ENCODE results near the gene GPR158.
A peak's percentile ranks its signal among the peaks of the same experiment; 100 is the strongest.

The GPR158 gene

GRCh38 chr10:25441270-25441669 is 266.5 kb downstream of the GPR158 start:
- no peak for DNase-seq

- DNase-seq, result no peak
Measured at GRCh38 chr10:25444266-25444665, 269.5 kb downstream of the GPR158 start.

GRCh38 chr10:25451401-25451800 is 276.6 kb downstream of the GPR158 start:
- no peak for DNase-seq

- DNase-seq, result no peak
Measured at GRCh38 chr10:25453619-25454018, 278.8 kb downstream of the GPR158 start.

- no peak for DNase-seq
Measured at GRCh38 chr10:25455980-25456567, 281.3 kb downstream of the GPR158 start.

GRCh38 chr10:25457552-25457951 is 282.8 kb downstream of the GPR158 start:
- DNase-seq, result no peak

- DNase-seq, result no peak
Measured at GRCh38 chr10:25465582-25466372, 291.0 kb downstream of the GPR158 start.

GRCh38 chr10:25467881-25468280 is 293.1 kb downstream of the GPR158 start:
- no peak for DNase-seq

GRCh38 chr10:25481467-25481866 is 306.7 kb downstream of the GPR158 start:
- no peak for DNase-seq

GRCh38 chr10:25483999-25484398 is 309.2 kb downstream of the GPR158 start:
- DNase-seq, result no peak

GRCh38 chr10:25487266-25487665 is 312.5 kb downstream of the GPR158 start:
- no peak for DNase-seq

GRCh38 chr10:25492040-25492439 is 317.2 kb downstream of the GPR158 start:
- no peak for DNase-seq

GRCh38 chr10:25492680-25493079 is 317.9 kb downstream of the GPR158 start:
- DNase-seq, result no peak

GRCh38 chr10:25493122-25493893 is 318.5 kb downstream of the GPR158 start:
- DNase-seq, result peak; percentile 45

GRCh38 chr10:25497246-25497645 is 322.4 kb downstream of the GPR158 start:
- no peak for DNase-seq

GRCh38 chr10:25498645-25499044 is 323.8 kb downstream of the GPR158 start:
- no peak for DNase-seq

GRCh38 chr10:25501912-25502311 is 327.1 kb downstream of the GPR158 start:
- DNase-seq, result no peak

GRCh38 chr10:25502453-25502852 is 327.7 kb downstream of the GPR158 start:
- DNase-seq, result no peak

- no peak for DNase-seq
Measured at GRCh38 chr10:25504306-25504705, 329.5 kb downstream of the GPR158 start.

GRCh38 chr10:25504838-25505237 is 330.0 kb downstream of the GPR158 start:
- DNase-seq, result no peak

- no peak for DNase-seq
Measured at GRCh38 chr10:25505466-25505865, 330.7 kb downstream of the GPR158 start.

- DNase-seq, result no peak
Measured at GRCh38 chr10:25506821-25507335, 332.1 kb downstream of the GPR158 start.

GRCh38 chr10:25508112-25508815 is 333.5 kb downstream of the GPR158 start:
- DNase-seq, result no peak
